HG03025 (cell line): ENCODE measurements around the gene KCNK5.

Experiments used
- ATAC-seq: cut with Tn5 transposase; IDR thresholded peaks from one replicate; pipeline ENCODE4 v1.9.1; 2021; ENCODE audit warnings: mild to moderate bottlenecking, moderate library complexity; ENCODE audit not compliant: unreplicated experiment, low FRiP score

The KCNK5 gene

GRCh38 chr6:39243809-39244208 lies 14.5 kb upstream of the KCNK5 start:
- no peak for ATAC-seq

DNA sequence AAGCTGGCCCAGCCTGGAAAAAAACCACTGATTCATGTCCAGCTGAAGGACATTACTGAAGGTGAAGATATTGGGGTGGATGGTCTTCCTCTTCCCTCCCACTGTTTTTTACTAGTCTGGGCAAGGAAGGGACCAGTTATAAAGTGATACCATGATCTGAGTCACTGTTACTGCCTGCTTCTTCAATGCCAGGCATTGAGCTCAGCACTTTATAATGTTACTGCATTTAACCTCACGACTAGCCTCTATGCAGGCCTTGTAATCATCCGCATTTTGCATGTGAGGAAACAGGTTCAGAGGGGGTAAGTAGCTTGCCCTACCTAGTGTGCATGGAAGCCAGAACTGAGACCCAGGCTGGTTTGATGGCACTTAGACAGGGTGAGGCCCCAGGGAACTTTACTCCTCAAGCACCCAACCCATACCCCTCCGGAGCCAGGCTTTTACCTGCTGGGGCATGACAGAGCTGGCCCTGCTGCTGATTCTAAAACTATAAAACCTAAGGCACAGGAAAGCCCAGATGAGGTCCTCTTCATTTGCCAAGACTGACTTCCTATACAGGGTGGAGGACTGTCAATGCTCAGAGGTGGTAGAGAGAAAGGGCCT lies 11.0 kb upstream of the KCNK5 start:
- ATAC-seq: no peak

- no peak for ATAC-seq
Measured at GRCh38 chr6:39239527-39240154, 10.4 kb upstream of the KCNK5 start.

DNA sequence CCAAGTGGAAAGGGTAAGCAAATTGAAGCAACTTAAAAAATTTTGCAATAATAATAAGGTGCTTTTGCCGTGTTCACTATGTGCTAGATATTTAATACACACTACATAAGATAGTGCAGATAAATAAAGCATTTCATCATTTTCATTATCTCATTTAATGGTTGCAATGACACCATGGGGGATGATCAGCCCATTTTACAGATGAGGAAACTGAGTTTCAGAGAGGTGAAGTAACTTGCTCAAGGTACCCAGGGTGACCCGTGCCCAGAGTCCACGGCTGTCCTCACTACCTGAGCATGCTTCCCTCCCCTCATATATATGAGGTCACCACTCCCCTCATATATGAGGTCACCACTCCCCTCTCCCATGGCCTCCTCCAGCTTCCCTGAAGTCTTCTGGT lies 7.5 kb upstream of the KCNK5 start:
- ATAC-seq: no peak

DNA sequence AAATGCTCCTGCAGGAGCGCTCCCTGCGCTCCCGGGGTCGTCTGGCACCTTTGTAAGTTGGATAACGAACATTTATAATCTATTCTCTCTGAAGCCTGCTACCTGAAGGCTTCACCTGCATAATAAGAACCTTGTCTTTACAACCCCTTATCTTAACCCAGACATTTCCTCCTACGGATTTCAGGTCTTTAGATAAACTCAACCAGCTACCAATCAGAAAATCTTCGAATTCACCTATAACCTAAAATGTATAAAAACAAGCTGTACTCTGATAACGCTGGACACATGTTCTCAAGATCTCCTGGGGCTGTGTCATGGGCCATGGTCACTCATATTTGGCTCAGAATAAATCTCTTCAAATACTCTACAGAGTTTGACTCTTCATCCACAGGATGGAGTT lies 4.1 kb upstream of the KCNK5 start:
- ATAC-seq: no peak

- ATAC-seq: no peak
Measured at GRCh38 chr6:39231521-39232243, 2.4 kb upstream of the KCNK5 start.

- ATAC-seq: no peak
Measured at GRCh38 chr6:39230654-39231035, 1.4 kb upstream of the KCNK5 start.

- no peak for ATAC-seq
Measured at GRCh38 chr6:39228111-39228971, 934 bp downstream of the KCNK5 start.

GRCh38 chr6:39227476-39227875 lies 1.8 kb downstream of the KCNK5 start:
- no peak for ATAC-seq

DNA sequence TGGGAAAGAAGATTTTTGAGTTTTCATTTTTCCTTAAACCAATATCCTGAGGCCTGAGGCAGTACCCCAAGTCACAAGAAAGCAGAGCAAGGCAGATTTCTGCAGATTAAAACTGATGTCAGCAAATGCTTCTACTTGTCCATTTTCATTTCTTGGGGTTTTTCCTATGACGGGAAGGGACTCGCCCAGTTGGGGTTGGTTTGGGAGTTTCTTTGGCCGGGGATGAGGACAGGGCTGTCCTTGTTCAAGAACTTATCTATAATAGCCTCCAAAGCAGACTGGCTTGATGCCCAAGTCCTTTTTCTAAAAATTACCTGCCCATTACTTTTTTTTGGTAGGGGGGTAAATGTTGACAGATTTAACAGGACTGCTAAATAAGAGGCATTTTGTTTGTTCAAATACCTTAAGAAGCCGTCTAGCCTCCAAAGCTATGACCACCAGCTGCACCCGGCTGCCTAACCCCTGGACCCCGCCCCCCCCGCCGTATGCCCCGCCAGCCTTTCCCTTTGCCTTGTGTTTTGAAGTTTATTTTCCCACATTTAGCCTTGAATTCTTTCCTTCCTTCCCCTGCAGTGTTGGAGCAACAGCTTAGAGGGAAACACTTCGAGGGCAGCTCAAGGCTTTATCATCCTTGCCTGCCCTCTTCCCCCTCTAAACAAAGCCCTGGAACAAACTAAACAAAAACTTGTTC lies 2.5 kb downstream of the KCNK5 start:
- no peak for ATAC-seq

DNA sequence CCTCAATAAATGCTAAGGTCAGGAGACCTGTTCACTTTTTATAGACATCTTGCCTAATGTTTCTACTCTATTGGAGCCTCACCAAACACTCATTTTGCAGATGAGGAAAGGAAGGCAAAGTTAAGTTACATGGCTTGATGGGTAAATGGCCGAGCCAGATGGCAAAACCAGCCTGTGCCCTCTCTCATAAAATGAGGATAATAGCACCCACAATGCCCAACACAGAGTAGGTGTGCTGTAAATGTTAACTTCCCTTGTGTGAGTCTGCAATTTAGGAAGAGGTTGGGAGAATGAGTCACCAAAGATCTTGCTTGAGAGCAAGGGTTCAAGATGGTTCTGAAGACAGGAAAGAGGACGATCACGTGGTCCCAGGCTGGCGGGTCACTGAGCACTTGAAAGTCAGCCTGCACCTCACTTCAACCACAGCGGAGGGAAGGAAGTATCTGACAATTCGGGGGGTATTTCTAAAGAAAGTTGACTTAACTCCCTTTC lies 3.3 kb downstream of the KCNK5 start:
- ATAC-seq: no peak

- ATAC-seq: no peak
Measured at GRCh38 chr6:39225543-39225942, 3.7 kb downstream of the KCNK5 start.

DNA sequence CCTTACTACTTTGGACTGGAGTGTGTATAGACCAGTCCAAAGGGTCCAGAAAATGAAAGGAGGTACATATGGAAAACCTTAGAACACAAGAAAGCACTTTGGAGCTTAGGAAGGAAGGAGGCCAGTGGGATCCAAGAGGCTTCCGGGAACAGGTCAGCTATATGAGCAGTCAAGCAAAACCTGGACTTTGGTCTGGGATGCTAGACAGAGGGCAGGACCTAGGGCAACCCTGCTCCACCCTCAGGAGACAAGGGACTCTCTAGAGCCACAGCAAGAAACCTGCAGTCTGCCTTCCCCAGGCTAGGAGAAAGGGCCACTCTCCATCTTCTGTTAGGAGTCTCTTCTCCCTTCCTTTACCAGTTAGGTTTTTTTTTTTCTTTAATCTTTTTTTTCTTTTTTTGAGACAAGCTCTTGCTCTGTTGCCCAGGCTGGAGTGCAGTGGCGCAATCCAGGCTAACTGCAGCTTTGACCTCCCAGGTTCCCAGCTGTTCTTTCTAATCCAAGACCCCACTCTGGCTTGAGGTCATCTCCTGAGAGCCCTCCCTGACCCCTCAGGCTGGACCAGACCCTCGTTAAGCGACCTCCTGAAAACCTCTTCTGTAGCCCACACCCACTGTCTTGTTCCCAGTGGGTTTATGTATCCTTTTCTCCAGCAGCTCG lies 4.6 kb downstream of the KCNK5 start:
- no peak for ATAC-seq

- ATAC-seq: no peak
Measured at GRCh38 chr6:39224011-39224410, 5.3 kb downstream of the KCNK5 start.

GRCh38 chr6:39223555-39223954 lies 5.7 kb downstream of the KCNK5 start:
- ATAC-seq: no peak

DNA sequence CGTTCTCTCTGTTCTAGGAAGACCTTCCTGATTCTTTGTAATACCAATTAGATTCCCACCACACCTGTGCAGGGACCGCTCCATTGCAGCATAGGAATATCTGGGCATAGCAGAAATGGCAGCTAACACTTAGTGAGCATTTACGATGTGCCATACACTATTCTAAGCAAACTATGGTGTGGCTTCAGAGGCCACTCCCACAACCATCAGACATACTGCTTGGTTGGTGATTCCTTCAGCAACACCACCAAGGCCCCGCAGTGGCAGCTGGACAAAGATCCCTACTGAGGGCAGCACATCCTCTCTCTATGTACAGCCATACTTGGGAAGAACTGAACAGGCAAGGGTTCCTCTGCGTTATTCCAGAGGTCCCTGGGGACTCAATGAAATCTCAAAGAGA lies 6.2 kb downstream of the KCNK5 start:
- no peak for ATAC-seq

- ATAC-seq: no peak
Measured at GRCh38 chr6:39221779-39222641, 7.3 kb downstream of the KCNK5 start.

GRCh38 chr6:39221115-39221514 lies 8.2 kb downstream of the KCNK5 start:
- no peak for ATAC-seq
